ENCODE measurements around the gene MBTPS1. TPM values are rescaled to one million over a fixed set of nuclear protein-coding genes. Genes with fewer than 3 reads are reported as not detected.

Gene MBTPS1
- total RNA-seq, 1 donor from 2014 or later, result 63.4 TPM

DNA sequence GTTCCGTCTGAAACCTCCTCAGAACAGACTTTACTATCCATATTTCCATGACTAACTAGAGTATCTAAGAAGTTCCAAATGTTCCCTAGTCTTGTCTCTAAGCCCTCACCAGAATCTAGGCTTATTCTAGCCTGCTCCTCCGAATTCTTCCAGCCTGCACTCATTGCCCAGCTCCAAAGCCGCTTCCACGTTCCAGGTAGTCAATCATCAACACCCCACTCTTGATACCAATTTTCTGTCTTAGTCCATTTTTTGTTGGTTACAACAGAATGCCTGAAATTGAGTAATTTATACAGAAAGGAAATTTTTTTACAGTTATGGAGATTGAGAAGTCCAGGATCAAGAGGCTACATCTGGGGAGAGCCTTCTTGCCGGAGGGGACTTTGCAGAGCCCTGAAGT, 95.3 kb downstream of the MBTPS1 start:
- Histone ChIP-seq H3K4me3 (ENCODE audit: low read depth, low read length) (no peak overlapping the region), H3K27me3 (ENCODE audit: control insufficient read depth, insufficient read depth, low read length) (no peaks in the 10 kb centered on the region), H3K36me3 (ENCODE audit: control insufficient read depth, insufficient read depth, low read length) (no peaks in the 10 kb centered on the region)
- TF ChIP-seq, protein P1, sequence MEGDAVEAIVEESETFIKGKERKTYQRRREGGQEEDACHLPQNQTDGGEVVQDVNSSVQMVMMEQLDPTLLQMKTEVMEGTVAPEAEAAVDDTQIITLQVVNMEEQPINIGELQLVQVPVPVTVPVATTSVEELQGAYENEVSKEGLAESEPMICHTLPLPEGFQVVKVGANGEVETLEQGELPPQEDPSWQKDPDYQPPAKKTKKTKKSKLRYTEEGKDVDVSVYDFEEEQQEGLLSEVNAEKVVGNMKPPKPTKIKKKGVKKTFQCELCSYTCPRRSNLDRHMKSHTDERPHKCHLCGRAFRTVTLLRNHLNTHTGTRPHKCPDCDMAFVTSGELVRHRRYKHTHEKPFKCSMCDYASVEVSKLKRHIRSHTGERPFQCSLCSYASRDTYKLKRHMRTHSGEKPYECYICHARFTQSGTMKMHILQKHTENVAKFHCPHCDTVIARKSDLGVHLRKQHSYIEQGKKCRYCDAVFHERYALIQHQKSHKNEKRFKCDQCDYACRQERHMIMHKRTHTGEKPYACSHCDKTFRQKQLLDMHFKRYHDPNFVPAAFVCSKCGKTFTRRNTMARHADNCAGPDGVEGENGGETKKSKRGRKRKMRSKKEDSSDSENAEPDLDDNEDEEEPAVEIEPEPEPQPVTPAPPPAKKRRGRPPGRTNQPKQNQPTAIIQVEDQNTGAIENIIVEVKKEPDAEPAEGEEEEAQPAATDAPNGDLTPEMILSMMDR (IDR thresholded peaks at IDR 0.05; ENCODE audit: insufficient read depth, low read length, severe bottlenecking), result no peak
- no peak for FAIRE-seq
- DNase-seq (ENCODE audit: low read depth), result no peak

- Histone ChIP-seq H3K4me3 (ENCODE audit: low read depth, low read length) (no peak overlapping the region), H3K36me3 (ENCODE audit: control insufficient read depth, insufficient read depth, low read length) (no peaks in the 10 kb centered on the region), H3K27me3 (ENCODE audit: control insufficient read depth, insufficient read depth, low read length) (no peaks in the 10 kb centered on the region)
- TF ChIP-seq, protein P1 (IDR thresholded peaks at IDR 0.05; ENCODE audit: insufficient read depth, low read length, severe bottlenecking), result no peak
- FAIRE-seq (no peak), DNase-seq (ENCODE audit: low read depth) (no peak)
These were observed 96.4 kb downstream of the MBTPS1 start for GRCh38 chr16:84020353-84020752.

DNA sequence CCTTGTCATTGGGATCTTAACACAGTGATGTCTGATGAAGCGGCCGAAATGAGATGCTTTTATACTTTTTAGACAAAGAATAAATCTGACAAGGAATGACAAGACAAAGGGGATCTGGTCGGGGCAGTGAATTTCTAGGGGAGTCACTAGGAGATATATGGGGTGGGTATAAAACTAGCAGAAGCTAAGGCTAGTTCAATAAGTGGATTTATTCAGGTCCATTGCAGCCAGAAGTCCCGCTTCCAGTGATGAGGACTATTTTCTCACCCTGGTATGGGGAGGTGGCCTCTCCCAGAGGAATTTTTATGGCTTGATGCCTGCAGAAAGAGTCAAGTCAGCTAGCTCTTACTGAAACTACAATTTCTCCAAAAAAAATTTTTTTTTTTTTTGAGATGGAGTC, 98.0 kb downstream of the MBTPS1 start:
- H3K36me3 ChIP-seq (ENCODE audit: control insufficient read depth, insufficient read depth, low read length), result no peaks in the 10 kb centered on the region
- H3K27me3 ChIP-seq (ENCODE audit: control insufficient read depth, insufficient read depth, low read length), result no peaks in the 10 kb centered on the region
- FAIRE-seq, result no peak
- DNase-seq (ENCODE audit: low read depth), result no peak
- no peak overlapping the region for H3K4me3 ChIP-seq (ENCODE audit: low read depth, low read length)
- TF ChIP-seq, protein P1 (IDR thresholded peaks at IDR 0.05; ENCODE audit: insufficient read depth, low read length, severe bottlenecking), result no peak

GRCh38 chr16:84016477-84016876, 100.3 kb downstream of the MBTPS1 start:
- no peak overlapping the region for H3K4me3 ChIP-seq (ENCODE audit: low read depth, low read length)
- TF ChIP-seq, protein P1 (IDR thresholded peaks at IDR 0.05; ENCODE audit: insufficient read depth, low read length, severe bottlenecking), result no peak

DNA sequence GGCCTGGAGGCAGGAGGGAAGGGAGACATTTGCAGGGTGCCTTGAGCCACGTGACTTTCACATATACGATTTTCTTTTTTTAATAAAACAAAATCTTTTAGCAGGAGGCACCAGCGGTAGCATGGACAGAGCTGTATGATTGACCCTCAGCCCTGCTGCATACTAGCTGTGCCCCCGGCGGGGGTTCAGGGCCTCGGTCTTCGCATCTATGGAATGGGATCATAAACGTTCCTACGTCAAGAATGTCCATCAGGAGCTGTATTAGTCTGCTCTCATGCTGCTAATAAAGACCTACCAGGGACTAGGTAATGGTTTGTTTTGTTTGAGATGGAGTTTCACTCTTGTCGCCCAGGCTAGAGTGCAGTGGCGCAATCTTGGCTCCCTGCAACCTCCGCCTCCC, 101.3 kb downstream of the MBTPS1 start:
- Histone ChIP-seq H3K27me3 (ENCODE audit: control insufficient read depth, insufficient read depth, low read length) (no peaks in the 10 kb centered on the region), H3K4me3 (ENCODE audit: low read depth, low read length) (no peak overlapping the region), H3K36me3 (ENCODE audit: control insufficient read depth, insufficient read depth, low read length) (no peaks in the 10 kb centered on the region)
- FAIRE-seq (no peak), DNase-seq (ENCODE audit: low read depth) (no peak)
- TF ChIP-seq, protein P1 (IDR thresholded peaks at IDR 0.05; ENCODE audit: insufficient read depth, low read length, severe bottlenecking), result no peak

More at GRCh38 chr16:84016477-84016876, 100.3 kb downstream of the MBTPS1 start:
- DNase-seq (ENCODE audit: low read depth) (no peak), FAIRE-seq (no peak)
- Histone ChIP-seq H3K36me3 (ENCODE audit: control insufficient read depth, insufficient read depth, low read length) (no peaks in the 10 kb centered on the region), H3K27me3 (ENCODE audit: control insufficient read depth, insufficient read depth, low read length) (no peaks in the 10 kb centered on the region)

DNA sequence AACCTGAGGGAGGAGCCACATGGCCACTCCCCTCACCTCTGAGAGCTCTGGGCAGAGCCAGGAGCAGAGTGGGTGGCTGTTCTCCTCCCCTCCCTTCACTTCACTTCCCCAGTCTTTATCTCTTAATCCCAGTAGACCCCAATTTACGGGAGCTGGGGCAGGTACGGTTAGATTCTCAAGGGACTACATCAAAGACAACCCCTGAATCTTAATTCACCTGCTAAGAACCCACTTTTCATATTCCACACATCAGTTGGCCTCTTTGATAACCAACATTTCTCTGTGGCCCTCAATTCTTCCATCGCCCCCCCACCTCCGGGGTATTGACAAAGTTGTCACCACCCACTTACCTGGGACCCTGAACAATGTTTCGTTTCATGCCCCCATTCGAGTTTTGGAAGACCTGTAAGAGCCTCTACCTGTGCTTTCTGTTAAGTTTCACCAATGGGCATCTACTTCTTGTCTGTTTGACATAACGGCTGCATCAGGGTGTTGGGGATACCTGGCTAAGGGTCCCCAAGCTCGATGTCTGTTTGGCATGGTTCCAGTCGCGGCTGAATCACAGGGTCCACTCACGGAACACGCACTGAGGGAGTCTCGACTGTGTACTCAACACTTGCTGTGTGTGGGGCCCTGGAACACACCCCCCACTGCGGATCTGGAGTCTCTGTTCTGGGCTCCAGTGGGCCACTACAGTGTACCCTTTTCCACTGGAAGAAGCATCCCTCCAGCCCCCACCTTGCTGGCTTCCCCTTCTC, 102.0 kb downstream of the MBTPS1 start:
- no peak for FAIRE-seq

More for the DNA sequence above, 102.0 kb downstream of the MBTPS1 start:
- no peak overlapping the region for H3K4me3 ChIP-seq (ENCODE audit: low read depth, low read length)
- TF ChIP-seq, protein P1 (IDR thresholded peaks at IDR 0.05; ENCODE audit: insufficient read depth, low read length, severe bottlenecking), result no peak
- no peaks in the 10 kb centered on the region for H3K27me3 ChIP-seq (ENCODE audit: control insufficient read depth, insufficient read depth, low read length)
- DNase-seq (ENCODE audit: low read depth), result no peak
- no peaks in the 10 kb centered on the region for H3K36me3 ChIP-seq (ENCODE audit: control insufficient read depth, insufficient read depth, low read length)

All from bronchial epithelial cell (primary cell).